Epithelial cell of esophagus (primary cell): ENCODE data around the gene GABARAPL1.

ENCODE experiments used
- DNase-seq: peaks from one replicate; pipeline ENCODE4 v3.0.0; 2010; ENCODE audit warnings: low read depth
- H3K4me3 ChIP-seq: 2 replicates; pipeline ENCODE4 v1.5.1; 2011; ENCODE audit warnings: mild to moderate bottlenecking, low read length, control low read depth
- TF ChIP-seq, protein P1 (sequence below): IDR thresholded peaks from 2 replicates; pipeline ENCODE4 v1.5.1; 2011; ENCODE audit warnings: low read depth, mild to moderate bottlenecking, low read length, control low read depth, inconsistent platforms; ENCODE audit not compliant: insufficient read depth; ENCODE audit errors: missing control alignments

The GABARAPL1 gene

GRCh38 chr12:10268037-10268436 lies 55.4 kb downstream of the GABARAPL1 start:
- TF ChIP-seq, protein P1, sequence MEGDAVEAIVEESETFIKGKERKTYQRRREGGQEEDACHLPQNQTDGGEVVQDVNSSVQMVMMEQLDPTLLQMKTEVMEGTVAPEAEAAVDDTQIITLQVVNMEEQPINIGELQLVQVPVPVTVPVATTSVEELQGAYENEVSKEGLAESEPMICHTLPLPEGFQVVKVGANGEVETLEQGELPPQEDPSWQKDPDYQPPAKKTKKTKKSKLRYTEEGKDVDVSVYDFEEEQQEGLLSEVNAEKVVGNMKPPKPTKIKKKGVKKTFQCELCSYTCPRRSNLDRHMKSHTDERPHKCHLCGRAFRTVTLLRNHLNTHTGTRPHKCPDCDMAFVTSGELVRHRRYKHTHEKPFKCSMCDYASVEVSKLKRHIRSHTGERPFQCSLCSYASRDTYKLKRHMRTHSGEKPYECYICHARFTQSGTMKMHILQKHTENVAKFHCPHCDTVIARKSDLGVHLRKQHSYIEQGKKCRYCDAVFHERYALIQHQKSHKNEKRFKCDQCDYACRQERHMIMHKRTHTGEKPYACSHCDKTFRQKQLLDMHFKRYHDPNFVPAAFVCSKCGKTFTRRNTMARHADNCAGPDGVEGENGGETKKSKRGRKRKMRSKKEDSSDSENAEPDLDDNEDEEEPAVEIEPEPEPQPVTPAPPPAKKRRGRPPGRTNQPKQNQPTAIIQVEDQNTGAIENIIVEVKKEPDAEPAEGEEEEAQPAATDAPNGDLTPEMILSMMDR, result no peak
- no peak overlapping the region for H3K4me3 ChIP-seq
- no peak for DNase-seq

DNA sequence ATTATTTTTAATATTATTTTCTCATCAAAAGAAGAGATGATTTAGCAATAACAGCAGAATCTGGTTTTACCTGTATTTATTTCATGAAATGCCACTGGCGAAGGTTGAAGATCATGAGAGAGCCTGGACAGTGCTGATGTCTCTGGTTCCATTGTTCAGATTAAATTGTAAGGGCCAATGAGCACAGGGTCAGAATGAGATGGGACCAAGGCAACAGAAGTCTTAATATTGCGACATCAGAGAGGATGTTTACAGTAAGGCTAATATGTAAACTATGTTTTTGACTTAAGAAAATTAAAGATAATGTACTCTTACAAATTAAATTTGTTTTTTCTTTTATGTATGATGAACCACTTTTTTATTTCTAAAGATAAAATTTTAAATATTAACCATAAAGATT lies 59.8 kb downstream of the GABARAPL1 start:
- TF ChIP-seq, protein P1, result no peak
- no peak overlapping the region for H3K4me3 ChIP-seq
- DNase-seq, result no peak
